ENCODE measurements around the gene MGLL.

GRCh38 chr3:127772827-127773751, 49.2 kb downstream of the MGLL start:
- no peak for TF ChIP-seq GATA2 (IDR thresholded peaks at IDR 0.05; ENCODE audit: low read depth, low read length)
- no peak for TF ChIP-seq GATA3 (IDR thresholded peaks at IDR 0.05; ENCODE audit: low read depth, low read length)
